ENCODE results near the gene SIK1.

GRCh38 chr21:43371786-43372185, 55.1 kb downstream of the SIK1 start:
- TF ChIP-seq POLR2A (IDR thresholded peaks at IDR 0.05; ENCODE audit: low read depth, low read length) (no peak), POLR2AphosphoS5 (IDR thresholded peaks at IDR 0.05; ENCODE audit: low read depth, low read length) (no peak)
